ENCODE data around the gene PGS1.
"Not testable (repeated sequence)": the region's sequence is repeated elsewhere in the genome, so short reads cannot be mapped to it uniquely, and the experiment has no call there.

PGS1 gene

DNA sequence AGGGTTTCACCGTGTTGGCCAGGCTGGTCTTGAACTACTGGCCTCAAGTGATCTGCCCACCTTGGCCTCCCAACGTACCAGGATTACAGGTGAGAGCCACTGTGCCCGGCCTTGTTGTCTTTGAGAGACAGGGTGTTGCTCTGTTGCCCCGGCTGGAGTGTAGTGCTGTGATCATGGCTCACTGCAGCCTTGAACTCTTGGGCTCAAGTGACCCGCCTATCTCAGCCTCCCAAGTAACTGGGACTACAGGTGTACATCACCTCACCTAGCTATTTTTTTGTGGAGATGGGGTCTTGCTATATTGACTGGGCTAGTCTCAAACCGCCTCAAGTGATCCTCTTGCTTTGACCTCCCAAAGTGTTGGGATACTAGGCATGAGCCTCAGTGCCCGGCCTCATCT is 68.4 kb downstream of the PGS1 start:
- DNase-seq (ENCODE audit: low read depth in 2 of 2): no peak

DNA sequence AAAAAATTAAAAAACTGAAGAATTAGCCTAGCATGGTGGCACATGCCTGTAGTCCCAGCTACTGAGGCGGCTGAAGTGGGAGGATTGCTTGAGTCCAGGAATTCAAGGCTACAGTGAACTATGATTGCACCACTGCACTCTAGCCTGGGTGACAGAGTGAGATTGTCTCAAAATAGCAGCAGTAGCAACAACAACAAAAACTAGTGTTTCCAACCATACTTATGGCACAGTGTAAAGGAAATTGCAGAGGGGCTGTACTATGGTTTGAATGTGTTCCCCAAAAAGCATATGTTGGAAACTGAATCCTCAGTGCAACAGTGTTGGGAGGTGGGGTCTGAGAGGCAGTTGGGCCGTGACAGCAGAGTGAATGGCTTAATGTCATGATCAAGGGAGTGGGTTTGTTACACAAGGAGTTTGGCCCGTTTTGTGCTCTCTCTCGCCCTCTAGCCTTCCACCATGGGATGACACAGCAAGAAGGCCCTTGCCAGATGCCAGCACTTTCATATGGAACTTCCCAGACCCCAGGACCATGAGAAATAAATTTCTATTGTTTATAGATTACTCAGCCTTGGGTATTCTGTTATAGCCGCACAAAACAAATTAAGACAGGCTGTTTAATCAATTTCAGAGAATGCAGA is 70.0 kb downstream of the PGS1 start:
- DNase-seq (ENCODE audit: low read depth in 2 of 2): no peak

DNA sequence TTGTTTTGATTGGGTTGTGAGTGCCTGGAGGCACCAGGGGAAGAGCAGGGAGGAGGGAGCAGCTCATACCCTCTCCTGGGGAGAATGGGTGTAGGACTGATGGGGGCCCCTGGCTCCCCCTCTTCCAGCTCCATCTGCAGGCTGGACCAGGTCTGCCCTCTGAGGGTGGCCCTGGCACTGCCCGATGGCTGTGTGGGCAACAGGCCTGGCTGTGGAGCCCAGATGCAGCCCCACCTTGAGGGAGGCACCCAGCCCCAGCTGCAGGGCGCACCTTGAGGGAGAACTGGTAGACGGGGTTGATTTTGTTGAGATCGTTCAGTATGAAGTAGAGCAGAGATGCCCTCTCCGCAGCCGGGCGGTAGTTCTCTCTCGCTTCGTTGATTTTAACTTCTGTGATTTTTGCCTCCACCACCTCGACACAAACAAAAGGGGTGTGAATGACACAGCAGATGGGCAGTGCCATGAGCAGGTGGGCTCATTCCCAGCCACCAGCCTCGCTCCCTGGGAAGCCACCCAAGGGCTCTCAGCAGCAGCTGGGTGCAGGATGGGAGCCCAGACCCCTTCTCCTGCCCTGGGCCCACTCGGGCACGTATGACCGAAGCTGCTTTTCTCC is 71.6 kb downstream of the PGS1 start:
- no peak for DNase-seq (ENCODE audit: low read depth in 2 of 2)

GRCh38 chr17:78450696-78451345 is 72.4 kb downstream of the PGS1 start:
- no peak for DNase-seq (ENCODE audit: low read depth in 2 of 2)

- DNase-seq (ENCODE audit: low read depth in 2 of 2): no peak
These were observed 73.3 kb downstream of the PGS1 start for GRCh38 chr17:78451753-78452152.

DNA sequence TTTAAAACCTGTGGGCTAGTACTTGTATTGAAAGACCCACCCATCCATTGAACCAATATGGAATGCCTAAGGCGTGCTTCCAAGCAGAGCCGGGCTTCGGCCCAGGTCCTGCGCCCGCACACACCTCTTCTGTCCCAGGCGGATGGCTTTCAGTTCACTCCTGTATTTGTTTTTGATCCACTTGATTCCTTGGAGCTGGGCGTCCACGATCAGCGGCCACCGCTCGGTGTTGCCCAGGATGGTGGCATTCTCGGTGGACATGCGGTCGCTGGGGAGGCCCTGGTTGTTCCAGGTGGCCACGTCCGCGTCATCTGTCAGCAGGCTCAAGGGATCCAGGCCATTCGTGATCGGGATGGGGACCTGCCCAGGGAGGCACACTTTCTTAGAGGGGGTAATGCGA is 75.9 kb downstream of the PGS1 start:
- DNase-seq (ENCODE audit: low read depth in 2 of 2): no peak

DNA sequence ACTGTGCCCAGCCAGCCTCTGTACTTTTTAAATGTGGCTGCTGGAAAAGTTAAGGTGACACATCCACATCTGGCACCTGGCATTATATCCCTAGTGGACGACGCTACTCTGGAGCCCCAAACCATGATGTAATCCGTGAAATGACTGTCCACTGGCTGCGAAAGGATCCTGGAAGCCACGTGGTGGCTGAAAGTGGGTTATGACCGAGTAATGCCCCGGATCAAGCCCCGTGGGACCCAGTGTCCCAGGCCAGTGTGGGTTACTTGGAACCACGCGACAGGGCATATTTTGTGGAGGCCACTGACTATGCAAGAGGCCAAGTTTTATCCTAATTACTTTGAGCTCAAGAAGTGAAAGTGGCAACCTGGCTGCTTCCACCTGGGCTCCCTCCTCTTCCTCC is 79.6 kb downstream of the PGS1 start:
- no peak for DNase-seq (ENCODE audit: low read depth in 2 of 2)

DNA sequence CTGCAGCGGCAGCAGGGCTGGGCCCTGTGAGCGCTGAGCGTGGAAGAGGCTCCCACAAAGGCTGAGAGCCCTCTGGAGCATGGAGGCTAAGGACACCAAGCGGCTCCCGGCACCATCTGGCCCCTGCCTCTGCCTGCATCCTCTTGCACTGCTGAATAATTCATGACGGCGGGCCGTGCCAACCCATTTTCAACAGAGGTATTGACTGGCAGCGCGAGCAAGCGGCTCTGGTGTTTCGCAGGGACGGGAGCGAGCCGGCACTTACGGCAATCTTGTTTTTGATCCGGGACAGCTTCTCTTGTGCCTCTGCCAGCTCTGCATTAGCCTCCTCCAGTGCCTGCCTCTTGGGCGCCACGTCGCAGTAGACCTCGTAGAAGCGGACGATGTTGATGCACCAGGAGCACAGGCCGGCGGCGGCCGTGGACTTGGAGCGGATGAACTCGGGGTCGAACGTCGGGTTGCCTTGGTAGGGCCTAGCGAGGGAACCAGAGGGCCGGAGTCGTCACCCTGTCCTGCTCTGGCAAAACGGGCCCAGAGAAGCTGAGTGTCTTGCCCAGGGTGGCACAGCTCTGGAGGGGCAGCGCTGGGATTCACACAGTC is 80.4 kb downstream of the PGS1 start:
- DNase-seq (ENCODE audit: low read depth in 2 of 2): no peak

DNA sequence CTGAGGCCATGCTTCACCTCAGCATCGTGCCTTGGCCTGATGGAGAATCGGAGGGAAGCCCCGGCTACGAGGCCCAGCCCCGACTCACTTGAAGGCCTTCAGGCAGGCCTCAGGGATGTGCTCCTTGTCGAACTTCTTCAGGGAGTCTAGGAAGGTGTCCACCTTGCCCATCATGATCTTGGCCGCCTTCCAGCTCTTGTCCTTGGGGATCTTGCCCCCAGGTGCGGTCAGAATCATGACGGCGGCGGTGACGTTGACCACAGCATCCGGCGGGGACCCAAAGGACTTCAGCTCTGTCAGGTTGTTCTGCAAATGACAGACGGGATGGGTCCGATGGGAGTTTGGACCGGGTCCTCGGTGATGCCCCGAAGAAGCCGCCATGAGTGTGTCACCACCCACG is 81.2 kb downstream of the PGS1 start:
- no peak for DNase-seq (ENCODE audit: low read depth in 2 of 2)

- no peak for DNase-seq (ENCODE audit: low read depth in 2 of 2)
These were observed 81.8 kb downstream of the PGS1 start for GRCh38 chr17:78460176-78460675.

GRCh38 chr17:78460951-78461798 is 82.7 kb downstream of the PGS1 start:
- no peak for DNase-seq (ENCODE audit: low read depth in 2 of 2)

- no peak for DNase-seq (ENCODE audit: low read depth in 2 of 2)
These were observed 83.3 kb downstream of the PGS1 start for GRCh38 chr17:78461799-78462053.

DNA sequence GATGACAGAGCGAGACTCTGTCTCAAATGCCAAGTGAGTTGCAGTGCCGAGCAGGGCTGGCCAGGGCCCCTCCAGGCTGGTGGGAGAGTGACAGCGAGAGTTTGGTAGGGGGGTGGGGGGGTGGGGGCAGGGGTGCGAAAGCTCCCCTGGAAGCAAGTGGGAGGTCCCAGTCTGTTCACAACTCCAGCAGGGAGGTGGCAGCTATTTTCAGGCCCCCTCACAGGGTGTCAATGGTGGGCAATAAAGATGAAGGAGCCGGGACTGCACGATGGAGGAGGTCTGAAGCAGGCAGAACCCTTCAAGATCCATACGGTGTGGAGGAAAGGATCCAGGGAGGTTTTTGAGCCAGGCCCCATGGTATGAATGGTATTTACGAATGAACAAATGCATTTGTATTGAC is 83.7 kb downstream of the PGS1 start:
- DNase-seq (ENCODE audit: low read depth in 2 of 2): no peak

DNA sequence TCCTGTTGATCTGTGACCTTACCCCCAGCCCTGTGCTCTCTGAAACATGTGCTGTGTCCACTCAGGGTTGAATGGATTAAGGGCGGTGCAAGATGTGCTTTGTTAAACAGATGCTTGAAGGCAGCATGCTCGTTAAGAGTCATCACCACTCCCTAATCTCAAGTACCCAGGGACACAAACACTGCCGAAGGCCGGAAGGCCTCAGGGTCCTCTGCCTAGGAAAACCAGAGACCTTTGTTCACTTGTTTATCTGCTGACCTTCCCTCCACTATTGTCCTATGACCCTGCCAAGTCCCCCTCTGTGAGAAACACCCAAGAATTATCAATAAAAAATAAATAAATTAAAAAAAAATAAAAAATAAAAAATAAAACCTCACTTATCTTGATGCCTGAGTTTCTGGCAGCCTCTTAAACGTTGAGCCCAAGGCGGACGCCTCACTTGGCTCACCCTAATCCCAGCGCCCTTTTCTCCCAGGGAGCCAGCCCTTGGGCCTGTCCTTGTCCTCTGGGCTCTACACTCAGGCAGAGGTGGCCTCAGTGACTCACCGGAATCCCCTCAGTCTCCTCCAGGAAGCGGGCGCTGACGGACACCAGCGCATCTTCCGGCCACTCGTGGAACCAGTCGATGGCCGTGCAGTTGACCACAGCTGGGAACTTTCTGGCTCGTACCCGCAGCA is 87.8 kb downstream of the PGS1 start:
- DNase-seq (ENCODE audit: low read depth in 2 of 2): not testable (repeated sequence)

GRCh38 chr17:78466786-78467715 is 88.6 kb downstream of the PGS1 start:
- DNase-seq (ENCODE audit: low read depth in 2 of 2): no peak

- no peak for DNase-seq (ENCODE audit: low read depth in 2 of 2)
These were observed 89.9 kb downstream of the PGS1 start for GRCh38 chr17:78468366-78468765.

- DNase-seq (ENCODE audit: low read depth in 2 of 2): no peak
These were observed 91.0 kb downstream of the PGS1 start for GRCh38 chr17:78469443-78469842.

DNA sequence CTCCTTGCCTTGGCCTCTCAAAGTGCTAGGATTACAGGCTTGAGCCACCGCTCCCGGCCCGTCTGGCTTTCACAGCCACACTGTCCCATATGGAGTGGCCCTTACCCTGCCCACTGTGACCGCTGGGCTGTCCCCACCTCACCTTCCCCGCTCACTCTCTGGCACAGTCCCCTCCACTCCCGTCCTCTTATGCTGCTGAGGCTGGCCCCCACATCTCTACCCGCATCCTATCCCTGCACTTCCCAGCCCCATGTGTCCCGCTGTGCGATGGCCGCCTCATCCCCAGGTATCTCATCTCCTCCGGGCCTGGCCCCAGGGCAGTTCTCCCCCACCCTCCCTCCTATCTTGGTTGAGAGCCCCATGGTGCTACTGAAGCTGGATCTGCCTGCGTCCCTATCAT is 93.2 kb downstream of the PGS1 start:
- no peak for DNase-seq (ENCODE audit: low read depth in 2 of 2)

DNA sequence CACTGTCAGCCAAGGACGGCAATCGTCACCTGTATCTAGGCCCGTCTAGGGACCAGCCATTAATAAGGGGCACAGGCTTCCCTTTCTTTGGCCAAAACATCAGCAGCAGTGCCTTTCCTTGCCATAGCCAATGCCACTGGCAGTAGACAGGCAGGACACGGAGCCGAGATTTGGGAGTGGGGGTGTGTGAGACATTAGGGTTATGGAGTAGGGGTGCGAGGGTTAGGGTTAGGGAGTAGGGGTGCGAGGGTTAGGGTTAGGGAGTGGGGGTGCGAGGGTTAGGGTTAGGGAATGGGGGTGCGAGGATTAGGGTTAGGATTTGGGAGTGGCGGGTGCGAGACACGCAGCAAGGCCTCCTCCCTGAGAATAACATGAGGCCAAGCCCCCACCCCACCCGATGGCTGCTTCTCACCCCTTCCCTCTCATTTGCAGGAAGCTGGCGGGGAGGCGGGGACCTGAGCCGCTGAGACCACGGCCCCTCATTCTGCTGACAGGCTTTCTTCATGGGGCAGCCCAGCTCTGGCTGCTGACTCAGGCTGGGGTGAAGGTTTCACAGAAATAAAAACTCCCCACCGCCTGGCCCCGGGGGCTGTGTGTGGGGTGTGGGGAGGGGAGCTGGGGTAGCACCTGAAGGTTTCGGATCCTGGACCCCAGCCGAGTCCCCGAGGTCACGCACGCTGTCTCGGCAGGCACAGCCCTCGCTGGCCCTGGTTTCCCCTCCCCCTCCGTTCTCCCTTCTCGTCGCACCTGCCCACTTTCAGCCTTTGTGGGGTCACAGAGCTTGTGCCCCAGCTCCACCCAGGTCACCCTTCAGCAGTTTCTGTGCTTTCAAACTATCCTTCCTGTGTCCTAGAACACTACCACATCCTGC is 93.8 kb downstream of the PGS1 start:
- no peak for DNase-seq (ENCODE audit: low read depth in 2 of 2)
